Measurements from ENCODE around the gene ZBTB3.

- TF ChIP-seq, protein P1, sequence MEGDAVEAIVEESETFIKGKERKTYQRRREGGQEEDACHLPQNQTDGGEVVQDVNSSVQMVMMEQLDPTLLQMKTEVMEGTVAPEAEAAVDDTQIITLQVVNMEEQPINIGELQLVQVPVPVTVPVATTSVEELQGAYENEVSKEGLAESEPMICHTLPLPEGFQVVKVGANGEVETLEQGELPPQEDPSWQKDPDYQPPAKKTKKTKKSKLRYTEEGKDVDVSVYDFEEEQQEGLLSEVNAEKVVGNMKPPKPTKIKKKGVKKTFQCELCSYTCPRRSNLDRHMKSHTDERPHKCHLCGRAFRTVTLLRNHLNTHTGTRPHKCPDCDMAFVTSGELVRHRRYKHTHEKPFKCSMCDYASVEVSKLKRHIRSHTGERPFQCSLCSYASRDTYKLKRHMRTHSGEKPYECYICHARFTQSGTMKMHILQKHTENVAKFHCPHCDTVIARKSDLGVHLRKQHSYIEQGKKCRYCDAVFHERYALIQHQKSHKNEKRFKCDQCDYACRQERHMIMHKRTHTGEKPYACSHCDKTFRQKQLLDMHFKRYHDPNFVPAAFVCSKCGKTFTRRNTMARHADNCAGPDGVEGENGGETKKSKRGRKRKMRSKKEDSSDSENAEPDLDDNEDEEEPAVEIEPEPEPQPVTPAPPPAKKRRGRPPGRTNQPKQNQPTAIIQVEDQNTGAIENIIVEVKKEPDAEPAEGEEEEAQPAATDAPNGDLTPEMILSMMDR (IDR thresholded peaks at IDR 0.05), result no peak
- TF ChIP-seq POLR2A (IDR thresholded peaks at IDR 0.05), result no peak
These were observed 24.5 kb upstream of the ZBTB3 start for GRCh38 chr11:62778441-62778840.
